Erythroblast (primary cell): ENCODE results near the gene TMEM259.

Source experiments
- GATA1 ChIP-seq: IDR thresholded peaks from 2 replicates; pipeline ENCODE4 v1.6.1; 2011; ENCODE audit warnings: low read depth, mild to moderate bottlenecking, control low read depth, low read length, moderate library complexity
- POLR2A ChIP-seq: IDR thresholded peaks from 2 replicates; pipeline ENCODE4 v1.6.1; 2011; ENCODE audit warnings: mild to moderate bottlenecking, low read length

- TF ChIP-seq POLR2A (no peak), GATA1 (no peak)
These were observed 30.8 kb downstream of the TMEM259 start for GRCh38 chr19:990119-990571.
